GM21515 (cell line): ENCODE measurements around the gene ATG10.
"Not testable (repeated sequence)": the region's sequence is repeated elsewhere in the genome, so short reads cannot be mapped to it uniquely, and the experiment has no call there.

Experiments used
- ATAC-seq: cut with Tn5 transposase; IDR thresholded peaks from one replicate; pipeline ENCODE4 v1.9.1; 2021; ENCODE audit not compliant: unreplicated experiment

Gene ATG10

DNA sequence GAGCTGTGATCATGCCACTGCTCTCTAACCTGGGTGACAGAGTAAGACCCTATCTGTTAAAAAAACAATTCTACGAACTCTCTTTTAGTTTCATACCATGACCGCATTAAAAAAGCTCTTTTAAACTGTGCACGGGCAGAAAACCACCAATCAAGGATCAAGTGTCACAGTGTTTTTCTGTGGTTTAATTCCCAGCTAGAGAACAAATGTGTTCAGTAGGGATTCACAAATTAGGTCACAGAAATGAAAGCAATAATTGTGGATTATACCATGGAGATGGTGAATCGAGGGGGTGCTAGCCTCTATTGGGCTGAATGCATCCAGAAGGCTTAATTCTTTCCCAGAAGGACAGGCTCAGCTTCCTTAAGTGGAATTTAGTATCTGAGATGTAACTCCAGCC is 79.1 kb downstream of the ATG10 start:
- no peak for ATAC-seq

DNA sequence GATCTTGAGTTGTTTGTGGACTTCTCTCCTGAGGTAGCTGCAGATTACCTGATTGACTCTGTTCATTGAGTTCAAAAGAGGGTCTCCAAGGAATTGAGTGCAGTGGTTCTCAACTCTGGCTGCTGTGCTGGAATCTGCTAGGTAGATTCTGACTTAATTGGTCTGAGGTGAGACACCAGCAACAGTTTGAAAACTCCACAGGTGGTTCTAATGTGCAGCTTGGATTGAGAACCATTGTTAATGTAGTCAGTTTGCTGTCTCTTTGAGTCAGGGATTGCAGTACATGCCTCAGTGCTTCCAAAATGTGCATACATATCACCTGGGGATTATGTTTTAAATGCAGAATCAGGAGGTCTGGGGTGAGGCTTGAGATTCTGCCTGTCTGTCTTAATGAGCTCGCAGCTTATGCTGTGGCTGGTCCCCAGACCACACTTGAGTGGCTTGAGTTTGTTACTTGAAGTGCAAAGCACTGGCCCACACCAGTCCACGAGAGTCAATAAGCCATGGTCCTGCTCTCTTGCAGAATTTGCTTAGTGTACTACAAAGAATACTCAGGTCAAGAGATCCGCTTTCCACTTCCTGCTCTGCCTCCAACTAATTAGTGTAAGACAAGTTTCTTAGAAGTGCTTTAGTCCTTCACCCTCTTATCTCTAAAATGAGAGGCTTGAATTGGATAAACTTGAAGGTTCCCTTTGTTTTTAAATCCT is 82.3 kb downstream of the ATG10 start:
- no peak for ATAC-seq

DNA sequence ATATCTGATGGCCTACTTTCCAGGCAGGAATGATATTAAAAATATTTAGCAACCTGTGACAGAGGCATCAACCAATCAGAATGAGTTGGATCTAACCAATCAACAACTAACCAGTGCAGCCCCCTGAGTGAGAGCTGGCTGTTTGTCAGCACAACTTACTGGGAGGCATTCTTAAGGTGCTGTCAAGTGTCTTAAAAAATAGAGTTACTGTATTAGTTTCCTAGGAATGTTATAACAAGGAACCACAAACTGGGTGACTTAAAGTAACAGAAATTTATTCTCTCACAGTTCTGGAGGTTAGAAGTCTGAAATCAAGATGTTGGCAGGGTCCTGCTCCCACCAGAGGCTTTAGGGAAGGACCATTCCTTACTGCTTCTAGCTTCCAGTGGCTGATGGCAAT is 85.2 kb downstream of the ATG10 start:
- ATAC-seq: no peak

DNA sequence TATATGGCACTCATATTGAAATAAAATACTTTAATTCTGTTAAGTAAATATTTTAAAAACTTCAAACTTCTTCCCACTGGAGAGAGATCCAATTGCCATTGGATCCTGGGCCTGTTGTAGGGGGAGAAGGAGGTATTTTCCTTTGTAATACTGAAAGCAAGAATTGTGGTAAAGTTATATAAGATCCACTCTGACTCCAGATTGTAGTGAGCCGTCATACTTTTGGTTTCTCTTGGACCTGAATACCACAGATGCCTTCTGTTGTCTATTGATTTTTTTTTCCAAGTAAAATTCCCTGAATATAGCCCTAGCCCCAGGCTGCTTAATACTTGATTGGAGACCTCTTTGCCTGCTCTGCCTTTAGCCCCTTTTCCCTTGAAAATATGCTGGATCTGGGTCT is 86.9 kb downstream of the ATG10 start:
- ATAC-seq: peak; percentile 54

DNA sequence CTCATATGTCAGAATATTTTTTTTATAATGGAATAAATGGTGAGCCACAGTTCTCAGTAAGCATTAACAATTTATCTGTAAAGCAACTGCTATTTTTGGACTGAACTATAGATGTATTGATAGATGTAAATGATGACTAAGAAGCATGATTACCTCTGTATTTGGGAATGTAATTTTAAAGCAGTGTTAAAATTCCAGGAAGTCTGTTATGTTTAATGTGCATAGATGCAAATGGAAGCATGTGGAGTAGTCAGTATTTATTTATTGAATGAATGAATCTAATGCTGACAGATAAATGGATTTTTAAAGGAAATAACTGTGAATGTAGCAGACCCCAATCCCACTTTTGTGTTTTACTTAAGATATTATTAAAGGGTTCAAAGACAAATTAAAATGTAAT is 95.0 kb downstream of the ATG10 start:
- no peak for ATAC-seq

DNA sequence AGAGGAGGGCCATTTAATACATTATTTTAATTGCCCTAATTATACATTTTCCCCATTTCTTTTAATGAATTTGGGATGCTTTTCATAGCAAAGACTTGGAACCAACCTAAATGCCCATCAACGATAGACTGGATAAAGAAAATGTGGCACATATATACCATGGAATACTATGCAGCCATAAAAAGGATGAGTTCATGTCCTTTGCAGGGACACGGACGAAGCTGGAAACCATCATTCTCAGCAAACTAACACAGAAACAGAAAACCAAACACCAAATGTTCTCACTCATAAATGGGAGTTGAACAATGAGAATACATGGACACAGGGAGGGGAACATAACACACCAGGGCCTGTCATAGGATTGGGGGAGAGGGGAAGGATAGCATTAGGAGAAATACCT is 96.2 kb downstream of the ATG10 start:
- not testable (repeated sequence) for ATAC-seq

DNA sequence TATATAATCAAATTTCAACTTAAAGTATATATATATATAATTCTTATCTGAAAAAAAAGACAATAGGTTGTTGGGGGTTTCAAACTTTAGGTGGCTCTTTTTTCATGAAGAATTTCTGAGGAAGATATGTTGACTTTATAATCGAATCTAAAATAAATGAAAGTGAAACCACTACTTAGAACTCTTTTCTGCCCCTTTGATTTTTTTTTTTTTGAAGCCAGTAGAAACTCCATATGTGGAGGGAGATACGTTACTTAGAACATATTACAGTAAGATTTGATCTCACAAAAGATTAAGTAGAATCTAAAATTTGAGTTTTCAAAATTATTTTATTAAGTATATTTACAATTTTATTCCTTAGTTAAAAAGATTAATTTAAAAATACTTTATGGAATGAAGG is 96.9 kb downstream of the ATG10 start:
- ATAC-seq: no peak

DNA sequence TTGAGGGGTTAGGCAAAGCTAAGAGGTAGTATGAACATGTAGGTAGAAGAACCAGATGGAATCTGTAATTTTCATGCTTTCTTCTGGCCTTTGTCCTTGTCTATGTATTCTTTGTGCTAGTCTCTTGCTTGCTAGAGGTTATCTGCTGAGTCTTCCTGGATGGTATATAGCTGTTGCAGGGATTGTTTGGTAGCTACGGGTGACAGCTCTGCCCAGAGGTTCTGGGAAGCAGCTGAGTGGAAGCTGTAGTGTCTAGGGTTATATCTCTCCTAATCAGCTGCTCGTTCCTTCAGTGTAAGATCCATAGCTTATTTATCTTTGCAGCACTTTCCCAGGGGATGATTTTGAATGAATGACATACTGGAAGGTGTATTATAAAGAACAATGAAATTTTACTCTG is 100.3 kb downstream of the ATG10 start:
- ATAC-seq: no peak

DNA sequence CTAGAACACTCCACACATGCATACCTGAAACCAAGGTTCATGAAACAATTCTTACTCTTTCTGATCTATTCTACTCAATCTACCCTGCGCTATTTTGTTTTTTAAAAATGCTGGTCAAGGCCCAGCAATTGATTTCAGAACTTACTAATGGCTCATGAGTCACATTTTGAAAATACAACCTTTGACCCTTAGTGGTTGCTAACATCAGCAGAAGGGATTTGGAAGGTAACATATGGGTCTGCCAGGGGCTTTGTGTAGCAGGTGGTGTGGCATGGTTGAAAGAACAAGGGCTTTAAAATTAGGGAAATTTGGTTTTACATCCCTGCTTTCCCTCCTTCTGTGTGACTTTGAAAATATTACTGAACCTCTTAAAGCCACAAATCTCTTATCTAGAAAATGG is 101.4 kb downstream of the ATG10 start:
- ATAC-seq: no peak

DNA sequence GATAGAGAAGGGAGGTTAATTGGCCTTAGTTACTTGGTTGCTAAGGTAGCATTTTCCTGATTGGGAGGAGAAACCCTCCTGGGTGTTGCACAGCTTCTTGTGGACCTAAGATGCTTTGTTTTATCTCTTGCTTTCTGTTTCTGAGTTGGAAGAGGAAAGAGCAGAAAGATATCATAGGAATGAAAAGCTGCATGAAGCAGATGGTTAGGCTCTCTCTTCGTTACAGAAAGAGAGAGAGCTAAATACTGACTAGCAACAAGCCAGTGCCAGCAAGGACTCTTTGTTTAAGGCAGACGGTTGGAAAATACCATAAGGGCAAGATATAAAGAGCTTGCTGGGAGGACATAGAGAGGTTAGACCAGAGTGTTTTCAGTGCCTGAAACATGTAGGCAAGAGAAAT is 103.1 kb downstream of the ATG10 start:
- no peak for ATAC-seq

DNA sequence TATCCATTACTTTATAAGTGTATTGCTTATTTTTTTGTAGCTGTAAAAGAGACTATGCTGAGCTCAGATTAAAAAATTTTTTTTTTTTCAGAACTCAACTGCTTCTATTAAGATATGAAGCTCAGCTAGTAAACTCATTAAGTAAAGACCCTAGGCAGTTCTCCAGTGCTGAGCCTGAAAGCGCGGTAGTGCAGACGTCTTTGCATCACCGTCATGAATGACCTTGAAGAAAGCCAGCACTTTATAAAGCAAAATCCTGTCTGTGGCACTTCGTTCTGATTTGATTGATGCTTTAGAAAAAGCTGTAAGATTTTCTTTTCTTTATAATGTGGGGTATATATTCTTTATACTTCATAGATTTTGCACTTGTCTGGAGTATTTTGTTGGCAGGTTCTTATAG is 105.7 kb downstream of the ATG10 start:
- no peak for ATAC-seq

DNA sequence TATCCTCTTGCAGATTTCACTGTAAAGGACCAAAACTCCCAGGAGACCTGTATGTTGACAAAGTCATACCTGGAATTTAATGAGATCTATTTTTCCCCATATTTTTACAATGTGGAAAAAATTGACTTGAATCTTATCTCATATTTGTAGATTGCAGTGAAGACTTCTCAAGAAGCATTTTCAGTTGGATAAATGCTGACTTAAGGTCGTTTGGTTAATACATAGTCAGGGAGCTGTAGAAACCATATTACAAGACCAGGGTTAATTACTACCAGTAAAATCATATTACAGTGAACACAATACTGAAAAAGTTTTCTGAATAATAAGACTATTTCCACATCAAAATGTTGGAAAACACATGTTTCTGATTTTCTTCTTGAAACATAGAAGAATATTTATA is 119.8 kb downstream of the ATG10 start:
- no peak for ATAC-seq

DNA sequence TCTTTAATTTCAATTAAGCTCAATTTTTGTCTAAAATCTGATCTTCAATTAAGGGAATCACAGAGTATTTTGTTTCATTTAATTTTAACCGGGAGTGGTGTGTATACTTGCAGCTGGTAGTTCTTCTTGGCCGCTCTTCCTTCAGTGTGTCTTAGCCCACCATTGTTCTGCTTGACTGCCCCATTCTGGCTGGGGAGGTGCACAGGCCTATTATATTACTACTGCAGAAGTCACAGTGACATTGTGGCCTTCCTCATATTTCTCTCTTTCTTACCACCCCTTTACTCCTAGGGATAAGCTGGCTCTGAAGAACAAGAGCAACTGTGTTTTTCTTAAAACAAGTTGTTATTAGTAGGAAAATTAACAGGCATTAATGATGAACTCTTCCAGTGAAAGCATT is 123.7 kb downstream of the ATG10 start:
- no peak for ATAC-seq

DNA sequence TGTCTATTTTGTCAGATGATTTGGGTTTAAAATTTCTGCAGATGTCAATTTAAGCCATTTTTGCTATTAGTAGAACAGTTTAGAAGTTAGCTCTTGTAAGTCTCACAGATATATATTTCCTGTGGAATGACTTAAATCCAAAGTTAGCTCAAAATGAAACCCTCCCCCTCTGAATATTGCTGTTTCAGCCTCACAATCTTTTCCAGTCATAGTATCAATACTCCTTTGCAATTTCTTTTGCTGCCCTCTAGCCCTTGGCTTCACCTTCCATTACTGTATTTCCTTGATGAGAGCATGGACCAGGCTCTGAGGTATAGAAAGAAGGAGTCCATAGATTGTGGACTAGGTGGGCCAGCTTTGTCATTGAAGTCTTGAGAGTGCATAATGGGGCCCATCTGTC is 124.4 kb downstream of the ATG10 start:
- no peak for ATAC-seq

DNA sequence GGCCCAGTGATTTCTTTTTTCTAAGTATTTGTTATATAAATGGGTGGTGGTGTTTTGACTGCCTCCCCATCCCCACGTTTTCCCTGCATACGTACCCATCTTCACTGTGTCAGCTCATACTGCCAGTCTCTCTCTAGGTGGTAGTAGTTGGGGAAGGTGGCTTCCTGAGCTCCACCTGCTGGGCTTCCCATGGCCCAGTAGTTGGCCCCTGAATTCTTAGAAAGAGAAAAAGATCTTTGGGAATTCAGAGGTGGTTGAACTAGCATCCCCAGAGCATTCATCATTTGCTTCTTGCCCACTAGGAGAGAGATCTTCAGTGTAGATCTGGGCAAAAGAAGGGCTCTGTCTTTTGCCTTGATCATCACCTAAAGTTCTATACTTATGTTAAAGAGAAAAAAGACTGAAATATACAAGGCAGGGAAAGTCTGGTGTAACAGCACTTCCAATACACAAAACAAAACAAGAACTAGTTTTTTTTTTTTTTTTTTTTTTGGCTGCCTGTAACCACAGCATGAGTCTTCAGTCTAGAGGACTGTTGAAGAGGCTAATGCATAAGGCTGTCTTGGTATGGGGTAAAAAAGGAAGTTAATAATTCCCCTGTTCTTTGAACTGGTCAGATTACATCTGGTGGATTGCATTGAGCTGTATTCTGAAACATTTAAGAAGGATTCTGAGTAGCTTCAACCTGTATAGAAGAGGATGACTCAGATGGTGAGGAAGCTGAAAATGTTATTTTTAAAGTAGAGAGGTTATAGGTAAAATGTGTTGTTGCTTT is 128.7 kb downstream of the ATG10 start:
- peak; percentile 91 for ATAC-seq

DNA sequence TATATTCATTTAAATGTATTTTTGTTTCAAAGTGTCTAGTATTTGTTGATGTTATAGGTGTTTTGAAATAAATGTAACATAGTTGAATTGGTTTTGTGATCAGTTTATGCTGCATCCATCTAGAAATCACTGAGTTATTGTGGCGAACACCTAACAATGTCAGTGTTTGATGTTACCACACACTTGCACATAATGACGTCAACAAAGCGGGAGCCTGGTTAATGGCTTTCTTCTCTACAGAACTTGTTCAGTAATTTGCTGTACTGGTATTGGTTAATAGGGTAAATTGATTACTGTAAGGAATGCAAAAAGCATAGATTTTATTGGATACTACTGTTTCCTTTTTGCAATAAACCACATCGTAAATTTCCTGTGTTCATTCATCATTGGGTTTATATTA is 133.0 kb downstream of the ATG10 start:
- ATAC-seq: no peak

DNA sequence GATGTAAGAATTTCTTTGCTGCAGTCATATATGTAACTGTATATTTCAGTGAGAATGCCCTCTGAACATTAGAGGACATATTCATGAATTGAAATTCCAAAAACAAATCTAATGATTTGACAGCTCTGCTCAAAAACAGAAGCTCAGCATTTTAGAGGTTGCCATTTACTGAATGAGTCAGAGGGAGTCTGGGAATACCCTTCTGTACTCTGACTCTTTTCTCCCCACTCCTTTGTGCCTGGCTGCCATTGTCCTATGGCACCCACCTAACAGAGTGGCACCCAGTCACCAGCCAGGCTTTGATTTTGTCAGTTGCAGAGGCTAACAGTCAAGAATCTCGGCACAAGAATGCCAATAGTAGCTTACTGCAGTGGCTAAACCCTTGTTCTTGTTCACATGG is 133.6 kb downstream of the ATG10 start:
- ATAC-seq: no peak

DNA sequence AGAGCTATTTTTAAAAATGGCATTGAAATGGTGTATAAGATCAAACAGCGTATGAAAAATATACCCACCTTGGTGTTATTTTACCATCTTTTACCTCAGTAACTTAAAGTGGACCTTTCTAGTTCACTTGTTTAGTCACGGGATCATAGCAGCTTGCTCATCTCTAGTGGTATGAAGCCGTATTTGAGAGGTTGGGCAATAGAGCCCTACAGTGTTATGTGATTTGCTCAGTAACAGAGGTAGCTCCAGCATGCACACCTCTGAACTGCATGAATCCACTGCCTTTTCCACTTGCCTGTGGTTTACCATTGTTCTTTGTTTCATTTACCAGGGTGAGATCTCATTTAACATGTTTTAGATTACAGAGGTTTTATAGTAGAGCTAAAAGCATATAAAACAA is 134.4 kb downstream of the ATG10 start:
- ATAC-seq: no peak

DNA sequence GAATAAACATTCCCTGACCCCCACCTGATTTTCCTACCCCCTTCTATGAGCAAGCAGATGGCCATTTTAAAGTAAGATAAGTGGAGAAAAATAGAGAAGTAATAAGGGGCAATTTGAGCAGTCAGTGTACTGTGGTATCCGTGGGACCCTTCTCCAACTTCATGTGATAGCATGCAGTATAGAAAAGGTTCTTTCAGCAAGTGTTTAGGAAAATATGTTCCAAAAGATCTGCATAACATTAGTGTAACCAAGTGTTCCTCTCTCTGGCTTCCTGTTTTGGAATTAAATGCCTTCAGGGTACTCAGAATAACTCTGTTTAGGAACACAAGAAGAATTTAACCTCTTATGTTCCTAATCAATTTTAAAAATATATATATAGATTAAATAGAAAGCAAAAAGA is 134.9 kb downstream of the ATG10 start:
- ATAC-seq: no peak

DNA sequence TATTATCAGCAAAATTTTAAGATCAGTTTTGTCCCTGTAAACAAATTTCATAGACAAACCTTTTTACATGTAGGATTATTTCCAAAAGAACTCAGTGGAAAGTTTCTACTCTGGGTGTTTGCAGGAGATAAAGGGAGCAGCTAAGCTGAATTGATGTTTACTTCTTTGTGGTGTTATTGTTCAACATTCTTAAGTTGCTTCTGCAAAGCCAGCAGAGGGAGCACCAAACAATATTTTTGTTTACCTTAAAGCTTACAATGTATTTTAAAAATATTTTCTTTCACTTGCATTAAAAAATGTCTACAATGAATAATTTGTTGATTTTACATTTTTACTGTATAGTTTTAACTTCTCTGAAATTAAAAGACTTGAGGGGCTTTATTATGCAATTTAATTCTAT is 135.4 kb downstream of the ATG10 start:
- ATAC-seq: no peak

DNA sequence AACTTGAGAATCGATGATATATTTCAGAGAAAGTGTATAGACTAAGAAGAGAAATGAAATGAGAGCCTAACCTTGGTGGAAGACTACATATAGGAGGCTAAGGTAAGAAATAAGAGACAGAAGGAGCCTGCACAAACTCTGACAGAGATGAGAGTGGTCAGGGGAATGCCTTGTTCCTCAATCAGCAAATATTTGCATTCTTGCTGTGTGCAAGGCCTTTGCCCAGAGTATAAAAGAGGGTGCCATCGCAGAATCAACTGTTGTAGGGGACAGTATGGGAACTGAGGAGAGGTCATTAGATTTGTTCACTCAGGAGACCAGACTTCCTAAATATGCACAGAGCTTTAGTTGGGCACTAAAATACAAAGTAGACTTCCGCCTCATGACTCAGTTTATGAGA is 137.2 kb downstream of the ATG10 start:
- ATAC-seq: no peak

DNA sequence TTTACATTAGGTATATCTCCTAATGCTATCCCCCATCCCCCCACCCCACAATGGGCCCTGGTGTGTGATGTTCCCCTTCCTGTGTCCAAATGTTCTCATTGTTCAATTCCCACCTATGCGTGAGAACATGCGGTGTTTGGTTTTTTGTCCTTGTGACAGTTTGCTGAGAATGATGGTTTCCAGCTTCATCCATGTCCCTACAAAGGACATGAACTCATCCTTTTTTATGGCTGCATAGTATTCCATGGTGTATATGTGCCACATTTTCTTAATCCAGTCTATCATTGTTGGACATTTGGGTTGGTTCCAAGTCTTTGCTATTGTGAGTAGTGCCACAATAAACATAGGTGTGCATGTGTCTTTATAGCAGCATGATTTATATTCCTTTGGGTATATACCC is 138.1 kb downstream of the ATG10 start:
- not testable (repeated sequence) for ATAC-seq

DNA sequence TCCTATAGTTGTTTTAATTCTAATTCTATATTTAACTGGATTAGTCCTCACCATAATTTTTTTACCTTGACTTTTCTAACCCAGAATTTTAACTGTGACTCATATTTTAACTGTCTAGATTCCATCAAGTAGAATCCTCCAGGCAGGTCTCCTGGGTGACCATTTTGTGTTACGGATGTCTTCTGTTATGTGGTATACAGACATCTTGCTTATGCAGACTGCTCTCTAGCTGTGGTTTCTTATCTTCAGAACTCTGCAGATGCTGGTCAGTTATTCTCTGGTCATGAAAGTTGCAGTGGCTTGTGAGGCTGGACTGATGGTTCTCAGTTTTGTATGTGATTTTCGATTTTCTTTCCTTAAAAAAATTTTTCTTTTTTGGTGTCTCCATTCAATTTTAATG is 139.4 kb downstream of the ATG10 start:
- ATAC-seq: peak; percentile 76
